ENCODE results near the gene ATRNL1.
A peak's percentile ranks its signal among the peaks of the same experiment; 100 is the strongest.
"Not testable (repeated sequence)": the region's sequence is repeated elsewhere in the genome, so short reads cannot be mapped to it uniquely, and the experiment has no call there.

The ATRNL1 gene

DNA sequence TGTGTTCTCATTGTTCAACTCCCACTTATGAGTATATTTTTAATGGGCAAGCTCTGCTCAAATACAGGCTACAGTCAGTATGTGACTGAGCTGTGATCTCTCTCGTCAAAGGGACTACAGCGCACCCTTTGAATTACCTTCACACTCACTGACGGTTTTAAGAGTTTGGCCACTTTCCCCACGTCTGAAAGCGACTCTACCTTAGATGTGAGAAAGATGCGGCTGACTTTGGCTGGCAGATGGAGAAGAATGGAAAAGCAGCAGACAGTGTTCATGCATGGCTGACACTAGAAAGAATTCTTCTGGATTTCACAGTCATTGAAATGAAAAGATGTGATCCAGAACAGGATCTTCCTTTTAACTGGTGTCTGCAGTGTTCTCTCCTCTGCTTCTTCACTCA is 2.0 kb upstream of the ATRNL1 start:
- DNase-seq: no peak

DNA sequence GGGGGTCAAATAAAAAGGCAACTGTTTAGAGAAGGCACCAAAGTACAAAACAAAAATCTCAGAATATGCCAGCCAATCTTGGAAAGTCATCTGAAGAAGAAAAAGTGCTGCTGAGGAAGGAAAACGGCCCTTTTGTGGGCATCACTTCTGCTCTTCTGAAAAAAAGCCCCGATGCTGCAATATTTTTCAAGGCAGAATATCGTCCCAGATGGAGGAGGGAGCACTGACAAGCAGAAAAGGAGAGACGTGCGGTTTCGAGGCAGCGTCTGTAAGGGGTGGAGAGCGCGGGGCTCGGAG is 959 bp upstream of the ATRNL1 start:
- DNase-seq: no peak

DNA sequence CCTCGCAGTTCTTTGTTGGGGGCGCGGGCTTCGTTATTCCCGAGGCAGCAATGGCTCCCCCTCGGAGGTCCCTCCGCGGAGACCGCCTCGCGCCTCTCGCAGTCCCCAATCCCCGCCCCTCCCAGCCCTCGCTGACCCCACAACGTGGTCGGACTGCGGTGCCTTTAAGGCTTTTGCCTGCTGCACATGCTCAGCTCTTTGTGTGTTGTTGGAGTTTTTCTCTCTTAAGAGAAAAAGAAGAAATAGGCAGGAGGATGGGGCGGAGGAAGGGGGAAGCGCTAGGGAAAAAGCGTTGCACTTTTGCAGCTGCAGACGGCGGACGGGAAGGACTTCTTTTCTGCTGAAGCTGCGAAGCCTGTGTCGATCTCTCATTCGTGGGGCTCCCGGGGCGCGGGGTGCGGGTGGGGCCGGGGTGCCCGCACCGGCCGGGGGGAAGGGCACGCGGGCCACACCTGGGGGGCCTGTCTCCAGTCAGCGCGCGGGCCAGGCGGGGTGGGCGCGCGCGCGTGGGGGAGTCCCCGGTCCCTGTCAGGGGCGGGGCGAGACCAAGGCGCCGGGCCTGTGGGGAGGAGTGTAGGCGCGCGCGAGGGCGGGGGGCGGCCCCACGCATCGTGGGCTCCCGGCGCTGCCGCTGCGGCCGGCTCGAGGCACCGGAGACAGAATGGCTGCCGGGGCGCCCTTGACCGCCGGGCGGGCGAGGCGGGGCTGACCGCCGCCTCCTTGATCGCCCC is 445 bp upstream of the ATRNL1 start:
- DNase-seq: no peak

DNA sequence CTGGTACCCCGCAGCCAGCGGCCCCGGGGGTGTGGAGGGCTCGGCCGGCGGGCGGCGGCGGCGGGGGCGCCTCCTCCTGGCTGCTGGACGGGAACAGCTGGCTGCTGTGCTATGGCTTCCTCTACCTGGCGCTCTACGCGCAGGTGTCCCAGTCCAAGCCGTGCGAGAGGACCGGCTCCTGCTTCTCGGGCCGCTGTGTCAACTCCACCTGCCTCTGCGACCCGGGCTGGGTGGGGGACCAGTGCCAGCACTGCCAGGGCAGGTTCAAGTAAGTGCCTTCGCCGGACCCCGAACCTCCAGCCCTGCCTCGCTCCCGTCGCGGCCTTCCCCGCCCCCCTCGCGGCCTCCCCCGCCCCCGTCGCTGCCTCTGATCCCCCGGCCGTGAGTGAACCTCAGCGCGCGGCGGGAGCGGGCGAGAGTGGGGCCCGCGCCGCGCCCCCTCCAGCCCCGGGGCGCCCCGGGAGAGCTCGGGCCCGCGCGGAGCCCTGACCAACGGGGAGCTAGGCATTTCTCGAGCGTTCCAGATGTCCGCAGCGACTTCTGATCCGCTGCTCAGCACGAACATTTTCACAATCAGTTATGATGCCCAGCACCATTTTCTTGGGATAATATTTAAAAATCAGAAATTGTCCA is 727 bp downstream of the ATRNL1 start:
- DNase-seq: no peak

DNA sequence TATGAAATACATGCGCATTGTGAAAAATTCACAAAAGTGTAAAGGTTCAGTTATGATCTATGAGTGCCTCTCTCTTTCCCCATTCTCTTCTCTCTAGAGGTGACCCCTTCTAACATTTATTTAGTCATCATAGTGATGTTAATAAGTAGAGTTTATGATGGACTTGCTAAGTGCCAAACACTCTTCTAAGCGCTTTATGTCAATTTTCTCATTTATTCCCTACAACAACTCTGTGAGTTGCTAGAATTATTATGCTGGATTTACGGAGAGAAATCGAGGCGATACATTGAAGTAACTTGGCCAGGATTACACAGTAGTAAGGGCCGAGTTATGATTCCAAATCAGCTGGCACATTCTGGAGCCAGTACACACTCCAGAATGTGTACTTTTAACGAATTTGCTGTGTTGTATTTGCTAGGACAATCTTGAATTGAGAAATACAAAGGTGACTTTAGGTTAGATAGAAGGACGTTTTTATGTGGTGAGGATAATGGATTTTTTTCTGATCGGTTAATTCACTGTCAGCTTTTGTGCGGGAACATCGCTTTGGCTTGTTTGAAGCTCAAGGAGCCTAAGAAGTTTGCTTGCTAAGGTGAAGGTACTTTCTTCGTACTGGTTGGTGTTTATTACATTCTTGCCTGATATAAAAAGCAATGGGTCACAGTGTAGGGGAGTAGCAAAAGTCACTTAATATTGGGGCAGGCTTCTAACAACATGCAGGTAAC is 1.4 kb downstream of the ATRNL1 start:
- no peak for DNase-seq

DNA sequence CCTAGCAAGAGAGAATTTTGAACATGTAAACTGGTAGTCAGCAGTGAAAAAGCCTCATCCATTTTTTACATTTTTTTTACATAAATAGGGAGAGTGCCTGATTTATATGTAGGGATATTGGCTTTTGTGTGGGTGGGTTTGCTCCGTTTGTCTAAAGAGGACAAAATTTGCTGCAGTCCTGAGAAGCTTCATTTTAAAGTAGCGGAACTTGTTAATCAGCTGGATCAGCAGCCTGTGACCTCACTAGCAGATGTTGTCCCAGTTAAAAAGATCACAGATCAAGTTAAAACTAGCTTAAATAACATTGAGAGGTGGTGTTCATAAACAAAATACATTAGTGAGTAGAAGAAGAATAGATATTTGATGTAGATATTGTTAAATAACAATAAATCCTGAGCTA is 2.6 kb downstream of the ATRNL1 start:
- DNase-seq: no peak

DNA sequence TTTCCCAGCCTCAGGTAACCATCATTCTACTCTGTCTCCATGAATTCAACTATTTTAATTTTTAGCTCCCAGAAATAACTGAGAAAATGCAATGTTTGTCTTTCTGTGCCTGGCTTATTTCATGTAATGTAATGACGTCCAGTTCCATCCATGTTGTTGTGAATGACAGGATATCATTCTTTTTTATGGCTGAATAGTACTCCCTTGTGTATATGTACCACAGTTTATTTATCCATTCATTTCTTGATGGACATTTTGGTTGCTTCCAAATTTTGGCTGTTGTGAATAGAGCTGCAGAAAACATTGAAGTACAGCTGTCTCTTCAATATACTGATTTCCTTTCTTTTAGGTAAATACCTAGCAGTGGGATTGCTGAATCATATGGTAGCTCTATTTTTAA is 10.5 kb downstream of the ATRNL1 start:
- DNase-seq: no peak

DNA sequence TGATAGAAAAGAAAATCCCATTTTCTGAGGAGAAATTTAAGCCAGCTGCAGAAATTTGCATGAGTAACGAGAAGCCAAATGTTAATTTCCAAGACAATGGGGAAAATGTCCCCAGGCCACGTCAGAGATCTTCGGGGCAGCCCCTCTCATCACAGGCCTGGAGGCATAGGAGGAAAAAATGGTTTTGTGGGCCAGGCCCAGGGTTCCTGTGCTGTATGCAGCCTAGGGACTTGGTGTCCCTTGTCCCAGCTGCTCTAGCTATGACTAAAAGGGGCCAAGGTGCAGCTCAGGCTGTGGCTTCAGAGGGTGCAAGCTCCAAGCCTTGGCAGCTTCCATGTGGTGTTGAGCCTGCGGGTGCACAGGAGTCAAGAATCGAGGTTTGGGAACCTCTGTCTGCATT is 12.2 kb downstream of the ATRNL1 start:
- DNase-seq: not testable (repeated sequence)

DNA sequence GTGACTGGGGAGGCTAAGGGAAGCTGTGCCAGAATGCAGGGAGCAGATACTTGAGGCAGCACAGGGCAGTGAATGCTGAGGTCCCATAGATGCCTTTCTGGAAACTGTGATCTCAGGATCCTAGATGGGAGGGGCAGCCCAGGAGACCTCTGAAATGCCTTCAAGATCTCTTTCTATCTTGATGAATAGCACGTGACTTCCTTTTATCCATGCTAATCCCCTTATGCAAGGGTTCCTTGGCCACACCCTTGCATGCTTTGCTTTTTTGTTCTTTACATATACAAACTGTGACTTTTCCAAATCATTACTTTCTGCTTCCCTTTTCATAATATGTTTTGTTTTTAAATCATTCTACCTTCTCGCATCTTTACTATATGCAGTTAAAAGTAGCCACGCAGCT is 14.7 kb downstream of the ATRNL1 start:
- no peak for DNase-seq

DNA sequence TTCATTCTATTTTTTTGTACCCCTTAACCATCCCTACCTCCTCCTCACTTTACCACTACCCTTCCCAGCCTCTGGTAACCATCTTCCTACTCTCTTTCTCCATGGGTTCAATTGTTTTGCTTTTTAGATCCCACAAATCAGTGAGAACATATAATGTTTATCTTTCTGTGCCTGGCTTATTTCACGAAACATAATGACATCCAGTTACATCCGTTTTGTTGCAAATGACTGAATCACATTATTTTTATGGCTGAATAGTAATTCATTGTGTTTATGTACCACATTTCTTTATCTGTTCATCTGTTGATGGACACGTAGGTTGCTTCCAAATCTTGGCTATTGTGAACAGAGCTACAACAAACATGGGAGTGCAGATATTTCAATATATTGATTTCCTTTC is 24.1 kb downstream of the ATRNL1 start:
- no peak for DNase-seq

DNA sequence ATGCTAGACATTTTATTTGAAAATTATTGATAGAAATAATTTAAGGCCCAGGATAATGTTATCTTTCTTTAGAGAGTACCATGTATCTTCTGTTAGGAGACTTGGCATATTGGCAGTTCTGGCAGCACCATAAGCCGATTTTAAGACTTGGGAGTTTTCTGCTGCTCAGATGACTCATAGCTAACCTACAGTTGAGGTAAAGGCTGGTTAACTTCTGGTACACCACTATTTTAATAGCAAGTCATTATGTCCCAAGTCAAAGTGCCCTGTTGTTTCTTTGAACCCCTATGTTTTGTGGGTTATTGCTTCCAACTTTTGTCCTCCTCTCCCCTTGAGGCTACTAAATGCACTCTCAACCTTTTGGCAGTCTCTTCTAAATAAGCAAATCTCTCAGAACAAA is 25.2 kb downstream of the ATRNL1 start:
- DNase-seq: no peak

DNA sequence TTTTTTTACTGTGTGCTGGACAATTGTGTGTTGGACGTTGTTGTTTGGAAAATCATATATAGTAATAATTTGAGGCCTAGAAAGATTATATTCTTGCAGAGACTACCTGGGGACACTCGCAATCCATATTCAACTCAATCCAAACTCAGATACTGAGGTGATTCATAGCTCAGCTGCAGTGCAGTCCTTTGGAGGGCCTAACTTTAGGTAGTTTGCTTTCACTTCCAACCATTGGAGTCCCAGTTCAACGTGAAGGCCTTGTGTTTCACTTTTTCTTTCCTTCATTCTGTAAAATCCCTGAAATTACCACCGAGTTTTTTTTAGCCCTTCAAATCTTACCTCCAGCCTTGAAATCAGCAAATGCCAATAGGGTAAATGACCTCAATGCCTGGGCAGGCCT is 32.3 kb downstream of the ATRNL1 start:
- DNase-seq: peak; percentile 18

DNA sequence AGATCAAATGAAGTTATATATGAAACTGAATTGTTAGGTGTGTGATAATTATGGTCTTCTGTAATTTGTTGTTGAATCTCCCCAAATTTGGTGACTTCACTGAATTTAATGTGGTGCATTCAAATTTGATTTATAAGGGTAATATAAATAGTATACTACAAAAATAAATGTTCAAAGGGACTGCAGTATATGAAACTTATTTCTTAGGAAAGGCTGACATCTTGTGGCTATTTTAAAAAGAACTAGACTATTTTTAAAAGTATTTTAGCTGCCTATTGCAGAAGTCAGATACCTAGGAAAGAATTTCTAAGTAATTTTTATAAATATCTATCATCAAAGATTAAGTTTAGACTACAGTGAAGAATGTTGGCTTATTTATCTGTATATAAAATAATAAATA is 36.6 kb downstream of the ATRNL1 start:
- DNase-seq: peak; percentile 72

DNA sequence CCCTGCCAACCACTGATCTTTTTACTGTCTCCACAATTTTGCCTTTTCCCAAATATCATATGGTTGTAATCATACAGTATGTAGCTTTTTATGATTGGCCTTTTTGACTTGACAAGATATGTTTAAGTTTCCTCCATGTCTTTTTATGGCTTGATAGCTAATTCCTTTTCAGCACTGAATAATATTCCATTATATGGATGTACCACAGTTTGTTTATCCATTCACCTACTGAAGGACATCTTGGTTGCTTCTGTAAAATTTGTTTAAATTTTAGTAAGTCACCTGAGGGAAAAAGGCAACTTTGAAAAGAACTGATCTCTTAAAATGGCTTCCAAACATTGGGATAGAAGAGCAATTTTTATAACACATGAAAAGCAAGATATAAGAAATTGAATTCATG is 43.5 kb downstream of the ATRNL1 start:
- DNase-seq: no peak

DNA sequence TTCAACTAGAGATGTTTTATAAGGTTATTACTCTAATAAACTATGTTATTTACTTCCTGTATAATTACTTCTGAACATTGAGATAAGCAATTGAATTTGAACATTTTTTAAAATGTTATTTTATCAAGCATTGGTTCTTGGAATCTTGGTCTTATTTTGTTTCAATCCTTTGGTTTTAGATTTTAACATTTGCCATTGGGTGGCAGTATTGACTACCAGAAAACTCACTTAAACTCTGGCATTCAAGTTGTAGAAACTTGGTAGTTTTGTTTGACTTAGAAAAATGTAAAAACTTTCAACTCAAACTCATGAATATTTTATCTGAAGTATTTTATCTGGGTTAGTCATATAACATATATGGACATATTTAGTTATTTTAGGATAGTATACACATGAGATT is 48.1 kb downstream of the ATRNL1 start:
- peak; percentile 56 for DNase-seq

DNA sequence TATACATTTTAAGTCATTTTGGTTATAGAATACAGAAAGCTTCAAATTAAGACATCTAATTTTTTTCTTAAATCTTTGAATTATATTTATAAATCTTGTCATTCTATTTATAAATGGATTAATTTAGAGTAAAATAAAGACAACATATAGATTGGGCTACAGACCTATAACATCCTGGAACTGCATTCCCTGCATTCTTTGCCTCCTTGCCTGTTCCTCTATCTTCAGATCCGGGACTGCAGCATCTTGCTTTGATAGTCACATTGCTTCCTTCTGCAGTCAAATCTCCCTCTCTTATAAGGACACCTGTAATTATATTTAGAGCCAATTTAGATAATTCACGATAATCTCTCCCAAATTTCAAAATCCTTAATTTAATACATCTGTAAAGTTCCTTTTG is 64.2 kb downstream of the ATRNL1 start:
- no peak for DNase-seq

DNA sequence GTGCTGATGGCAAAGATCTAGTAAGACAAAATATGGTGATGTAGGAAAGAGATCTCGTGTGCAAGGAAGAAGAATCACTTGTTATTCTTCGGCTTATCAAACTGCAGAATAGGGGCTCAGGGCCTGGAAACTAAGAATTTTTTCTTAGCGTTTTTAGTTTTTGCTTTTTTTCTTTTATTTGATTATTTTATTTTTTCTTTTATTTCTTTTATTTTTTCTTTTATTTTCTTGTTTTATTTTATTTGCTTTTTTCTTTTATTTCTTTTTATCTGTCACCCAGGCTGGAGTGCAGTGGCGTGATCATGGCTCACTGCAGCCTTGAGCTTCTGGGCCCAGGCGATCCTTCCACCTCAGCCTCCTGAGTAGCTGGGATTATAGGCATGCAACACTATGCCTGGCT is 70.0 kb downstream of the ATRNL1 start:
- no peak for DNase-seq

DNA sequence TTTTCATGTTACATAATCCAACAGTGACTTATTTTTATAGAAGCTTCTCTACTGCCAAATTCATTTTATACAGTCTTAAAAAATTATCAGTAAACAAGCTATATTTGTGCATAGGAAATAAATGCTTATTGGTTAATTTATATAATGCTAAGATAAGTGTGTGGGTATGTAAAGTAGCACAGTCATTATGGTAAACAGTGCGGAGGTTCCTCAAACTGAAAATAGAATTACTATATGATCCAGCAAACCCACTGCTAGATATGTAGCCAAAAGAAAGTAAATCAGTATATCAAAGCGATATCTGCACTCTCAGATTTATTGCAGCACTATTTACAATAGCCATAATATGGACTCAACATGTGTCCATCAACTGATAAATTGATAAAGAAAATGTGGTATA is 71.1 kb downstream of the ATRNL1 start:
- peak; percentile 31 for DNase-seq

DNA sequence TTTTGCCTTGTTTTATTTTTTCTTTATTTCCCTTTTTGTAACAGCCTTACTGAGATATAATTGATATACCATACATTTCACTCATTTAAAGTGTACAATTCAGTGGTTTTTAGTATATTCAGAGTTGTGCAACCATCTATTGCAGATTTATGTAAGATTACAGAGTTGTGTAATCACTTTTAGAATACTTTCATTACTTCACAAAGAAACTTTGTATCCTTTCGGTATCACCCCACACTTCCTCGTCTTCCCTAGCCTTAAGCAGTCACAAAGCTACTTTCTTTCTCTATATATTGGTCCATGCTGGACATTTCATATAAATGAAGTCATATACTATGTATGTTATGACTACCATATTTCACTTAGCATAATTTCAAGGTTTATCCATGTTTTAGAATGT is 74.6 kb downstream of the ATRNL1 start:
- DNase-seq: peak; percentile 23

DNA sequence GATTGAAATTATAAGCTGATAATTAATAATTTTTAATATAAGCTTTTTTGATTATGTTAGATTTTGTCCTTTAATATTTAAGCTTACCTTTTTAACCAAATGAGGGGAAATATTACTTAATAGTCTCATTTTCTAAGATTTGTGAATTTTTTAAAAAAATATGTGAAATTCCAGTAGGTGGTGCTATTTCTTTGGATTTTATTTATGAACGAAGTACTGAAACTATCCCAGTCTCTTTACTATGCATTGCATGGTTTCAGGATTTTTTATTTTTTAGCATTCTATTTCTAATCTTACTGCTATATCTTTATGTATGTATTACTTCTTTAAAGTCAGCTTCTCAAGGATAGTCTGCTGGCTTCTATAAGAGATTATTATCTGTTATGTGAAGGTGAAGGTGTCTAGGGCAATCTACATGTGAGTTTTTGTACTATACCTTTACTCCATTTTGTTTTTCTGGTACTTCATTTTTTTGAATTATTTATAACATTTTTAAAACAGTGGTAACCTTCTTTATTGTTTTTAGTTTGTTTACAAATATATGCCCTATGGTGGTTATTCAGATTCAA is 78.3 kb downstream of the ATRNL1 start:
- peak; percentile 61 for DNase-seq

DNA sequence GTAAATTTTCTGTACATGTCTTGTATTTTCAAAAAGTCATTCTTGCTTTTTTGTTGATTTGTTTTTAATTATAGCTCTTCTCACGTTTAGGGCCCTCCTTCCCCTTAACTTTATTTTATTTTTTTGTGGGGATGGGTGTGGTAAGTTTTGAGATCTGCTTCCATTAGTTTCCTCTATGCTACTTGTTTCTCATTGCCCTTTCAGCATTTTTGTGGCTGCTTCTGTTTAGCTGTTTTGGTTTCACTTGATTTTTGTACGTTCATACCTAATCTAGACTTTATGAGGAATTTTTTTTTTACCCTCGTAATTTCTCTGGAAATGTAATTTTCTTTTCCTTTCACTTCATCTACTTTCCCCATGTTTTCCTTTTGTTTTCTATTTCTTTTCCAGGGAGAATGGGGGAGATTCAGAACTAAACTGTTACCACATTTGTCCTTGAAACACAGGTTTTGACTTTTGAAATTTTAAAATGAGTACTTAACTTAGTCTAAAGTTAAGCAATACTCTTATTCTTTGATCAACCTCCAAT is 80.8 kb downstream of the ATRNL1 start:
- DNase-seq: peak; percentile 5

DNA sequence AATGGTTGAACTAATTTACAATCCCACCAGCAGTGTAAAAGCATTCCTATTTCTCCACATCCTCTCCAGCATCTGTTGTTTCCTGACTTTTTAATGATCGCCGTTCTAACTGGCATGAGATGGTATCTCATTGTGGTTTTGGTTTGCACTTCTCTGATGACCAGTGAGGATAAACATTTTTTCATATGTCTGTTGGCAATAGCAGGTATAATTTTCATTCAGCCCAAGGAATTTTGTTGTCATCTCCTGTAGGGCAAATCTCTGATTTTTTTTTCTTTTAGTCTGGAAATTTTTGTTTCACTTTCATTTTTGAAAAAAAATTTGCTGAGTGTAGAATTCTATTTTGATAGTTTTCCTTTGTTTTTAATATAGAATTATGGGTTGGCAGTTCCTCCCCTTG is 114.1 kb downstream of the ATRNL1 start:
- not testable (repeated sequence) for DNase-seq

DNA sequence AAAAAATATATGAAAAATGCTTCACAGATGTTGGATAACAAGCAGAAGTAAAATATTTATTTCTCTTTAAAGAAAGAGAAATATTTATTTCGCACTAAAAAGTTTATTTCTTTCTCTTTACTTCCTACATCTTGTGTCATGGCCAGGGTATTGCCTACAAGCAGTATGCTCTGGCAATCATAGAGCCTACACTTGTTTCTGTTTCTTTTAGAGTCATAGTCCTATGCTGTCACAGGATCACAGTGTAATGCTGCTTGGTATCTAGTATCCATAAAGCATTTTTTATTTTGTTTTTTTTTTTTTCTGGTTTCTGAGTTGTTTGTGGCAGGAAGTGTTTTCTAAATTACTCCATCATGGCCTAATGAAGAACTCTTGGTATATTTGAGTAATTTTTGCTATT is 116.0 kb downstream of the ATRNL1 start:
- no peak for DNase-seq

DNA sequence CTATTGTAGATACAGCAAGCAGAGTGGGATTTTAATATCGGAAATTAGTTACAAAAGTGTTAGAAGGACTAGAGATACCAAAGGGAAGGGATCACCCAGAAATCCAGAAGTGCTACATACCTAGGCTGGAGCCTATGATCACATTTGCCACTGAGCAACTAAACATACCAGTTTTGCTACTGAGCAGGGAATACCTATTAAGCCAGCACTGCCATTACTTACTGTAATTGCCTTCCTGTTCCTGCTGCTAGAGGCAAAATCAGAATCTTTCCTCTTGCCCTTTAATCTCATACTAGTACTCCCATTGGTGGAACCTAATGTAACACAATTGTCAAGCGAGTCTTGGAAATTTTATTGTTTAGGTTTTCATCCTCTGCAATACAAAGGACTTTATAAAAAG is 121.7 kb downstream of the ATRNL1 start:
- DNase-seq: no peak

All from OCI-M1 (cell line).